GM12801 (cell line): Measurements from ENCODE around the gene SIGLEC6.

ENCODE experiments used
- TF ChIP-seq, protein P1 (sequence below): IDR thresholded peaks from one replicate; pipeline ENCODE4 v1.5.1; 2011; ENCODE audit warnings: control low read depth; ENCODE audit not compliant: insufficient read length; ENCODE audit errors: extremely low read depth

The SIGLEC6 gene

DNA sequence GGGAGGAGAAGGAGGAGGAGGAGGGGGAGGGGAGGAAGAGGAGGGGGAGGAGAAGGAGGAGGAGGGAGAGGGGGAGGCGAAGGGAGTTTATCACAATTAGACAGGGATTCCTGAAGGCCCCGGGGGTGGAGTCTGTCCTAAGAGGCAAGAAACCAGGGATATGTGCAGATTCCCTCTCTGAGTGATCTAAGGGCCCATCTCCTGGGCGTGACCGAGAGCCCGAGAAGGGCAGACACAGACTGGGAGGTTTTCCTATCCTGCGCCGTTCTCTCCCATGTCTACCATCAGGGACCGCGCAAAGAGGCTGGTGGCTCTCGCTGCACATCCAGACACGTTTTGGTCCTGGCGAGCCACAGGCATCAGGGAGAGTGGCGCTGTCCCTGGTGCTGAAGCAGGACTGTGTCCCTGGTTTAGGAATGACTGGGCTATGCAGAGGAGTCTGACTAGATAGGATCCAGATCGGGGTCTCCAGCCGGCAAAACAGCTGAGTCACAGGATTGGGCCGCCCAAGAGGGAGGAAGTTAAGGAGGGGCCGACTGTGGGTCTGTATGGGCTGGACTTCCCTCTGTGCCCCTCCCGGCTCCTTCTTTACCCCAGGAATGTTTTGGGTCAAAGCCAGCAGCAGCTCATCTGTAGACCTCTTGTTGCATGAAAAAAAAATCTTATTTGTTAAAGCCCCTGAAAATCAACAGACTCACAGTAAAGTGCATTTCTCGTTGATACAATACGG is 21.7 kb upstream of the SIGLEC6 start:
- TF ChIP-seq, protein P1, sequence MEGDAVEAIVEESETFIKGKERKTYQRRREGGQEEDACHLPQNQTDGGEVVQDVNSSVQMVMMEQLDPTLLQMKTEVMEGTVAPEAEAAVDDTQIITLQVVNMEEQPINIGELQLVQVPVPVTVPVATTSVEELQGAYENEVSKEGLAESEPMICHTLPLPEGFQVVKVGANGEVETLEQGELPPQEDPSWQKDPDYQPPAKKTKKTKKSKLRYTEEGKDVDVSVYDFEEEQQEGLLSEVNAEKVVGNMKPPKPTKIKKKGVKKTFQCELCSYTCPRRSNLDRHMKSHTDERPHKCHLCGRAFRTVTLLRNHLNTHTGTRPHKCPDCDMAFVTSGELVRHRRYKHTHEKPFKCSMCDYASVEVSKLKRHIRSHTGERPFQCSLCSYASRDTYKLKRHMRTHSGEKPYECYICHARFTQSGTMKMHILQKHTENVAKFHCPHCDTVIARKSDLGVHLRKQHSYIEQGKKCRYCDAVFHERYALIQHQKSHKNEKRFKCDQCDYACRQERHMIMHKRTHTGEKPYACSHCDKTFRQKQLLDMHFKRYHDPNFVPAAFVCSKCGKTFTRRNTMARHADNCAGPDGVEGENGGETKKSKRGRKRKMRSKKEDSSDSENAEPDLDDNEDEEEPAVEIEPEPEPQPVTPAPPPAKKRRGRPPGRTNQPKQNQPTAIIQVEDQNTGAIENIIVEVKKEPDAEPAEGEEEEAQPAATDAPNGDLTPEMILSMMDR: no peak

DNA sequence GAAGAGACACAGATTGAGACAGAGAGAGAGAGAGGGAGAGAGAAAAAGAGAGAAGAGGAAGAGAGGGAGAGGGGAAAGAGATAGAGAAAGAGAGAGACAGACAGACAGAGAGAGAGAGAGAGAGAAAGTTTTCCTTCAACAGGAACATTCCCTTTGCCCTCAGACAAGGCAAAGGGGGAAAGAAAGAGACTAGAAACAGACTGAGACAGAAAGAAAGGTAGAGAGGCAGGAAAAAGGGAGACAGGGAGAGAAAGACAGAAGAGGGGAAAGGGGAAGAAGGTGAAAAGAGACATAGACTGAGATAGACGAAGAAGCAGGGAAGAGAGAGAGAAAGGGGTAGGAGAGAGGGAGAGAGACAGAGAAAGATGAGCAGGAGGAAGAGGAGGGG is 21.1 kb upstream of the SIGLEC6 start:
- TF ChIP-seq, protein P1: no peak

DNA sequence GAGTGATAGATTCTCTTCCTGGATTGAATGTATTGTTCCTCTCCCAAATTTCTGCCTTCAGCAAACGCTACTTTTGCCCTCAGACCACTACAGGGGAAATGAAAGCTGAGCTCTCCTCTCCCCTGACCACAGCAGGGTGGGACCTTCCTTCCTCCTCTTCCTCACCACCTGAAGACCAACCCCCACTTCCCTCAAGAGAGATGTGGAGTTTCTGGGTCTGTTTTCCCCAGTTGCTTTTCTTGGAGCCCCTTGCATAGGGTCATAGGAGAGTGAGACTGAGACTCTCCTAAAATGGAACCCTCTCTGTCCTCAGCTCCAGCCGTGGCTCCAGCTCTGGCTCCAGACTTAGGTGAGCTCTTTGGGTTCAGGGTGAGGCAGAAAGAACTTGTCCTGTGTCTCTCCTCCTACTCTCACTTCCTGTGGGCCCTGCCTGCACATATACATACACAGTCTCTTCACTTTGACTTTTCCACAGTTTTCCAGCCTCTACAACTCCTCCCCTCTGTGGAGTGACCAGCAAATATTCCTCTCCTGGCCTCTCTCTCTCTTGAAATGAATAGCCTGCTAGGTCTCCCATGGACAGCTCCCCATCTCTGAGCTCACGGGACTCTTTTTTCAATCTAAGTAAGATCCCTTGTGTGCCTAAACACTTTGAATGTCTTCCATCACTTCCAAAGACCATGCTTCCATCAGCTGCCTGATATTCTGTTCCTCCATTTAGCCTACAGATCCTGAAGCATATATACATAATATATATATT is 20.4 kb upstream of the SIGLEC6 start:
- TF ChIP-seq, protein P1: no peak

DNA sequence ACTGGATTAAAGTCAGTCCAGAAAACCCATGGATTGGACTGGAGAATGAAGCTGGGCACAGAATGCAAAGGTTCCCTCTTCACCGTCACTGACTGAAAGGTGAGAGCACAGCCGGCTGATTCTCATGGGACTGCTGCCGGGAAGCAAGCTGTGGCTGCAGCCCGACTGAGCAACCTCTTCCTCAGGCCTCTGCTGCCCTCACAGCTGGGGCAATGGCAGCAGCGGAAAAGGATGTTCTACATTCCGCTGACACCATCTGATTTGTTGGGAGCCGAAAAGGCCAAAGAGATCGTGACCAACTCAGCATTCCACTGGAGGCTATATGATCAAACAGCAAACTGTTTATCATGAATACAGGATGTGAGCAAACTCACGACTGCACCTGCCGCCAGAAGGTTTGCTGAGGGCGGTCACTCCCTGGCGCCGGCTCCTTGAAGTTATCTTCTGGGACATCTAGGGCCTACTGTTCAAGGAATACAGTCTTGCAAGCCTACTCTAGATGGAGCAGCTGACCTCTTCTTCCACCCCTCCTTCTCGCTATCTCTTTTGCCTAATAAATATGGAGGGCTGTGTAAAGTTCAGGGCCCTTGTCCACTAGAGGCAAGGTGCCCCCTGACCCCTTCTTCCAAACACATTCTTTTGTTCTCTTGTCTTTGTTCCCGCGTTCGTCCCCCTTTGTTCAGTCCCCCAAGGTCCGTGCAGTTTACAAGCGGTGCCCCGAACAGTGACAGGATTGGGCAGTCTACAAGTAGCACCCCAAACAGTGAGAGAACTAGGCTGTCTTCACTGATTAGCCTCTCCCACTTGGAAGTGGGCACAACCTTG is 19.6 kb upstream of the SIGLEC6 start:
- TF ChIP-seq, protein P1: no peak

DNA sequence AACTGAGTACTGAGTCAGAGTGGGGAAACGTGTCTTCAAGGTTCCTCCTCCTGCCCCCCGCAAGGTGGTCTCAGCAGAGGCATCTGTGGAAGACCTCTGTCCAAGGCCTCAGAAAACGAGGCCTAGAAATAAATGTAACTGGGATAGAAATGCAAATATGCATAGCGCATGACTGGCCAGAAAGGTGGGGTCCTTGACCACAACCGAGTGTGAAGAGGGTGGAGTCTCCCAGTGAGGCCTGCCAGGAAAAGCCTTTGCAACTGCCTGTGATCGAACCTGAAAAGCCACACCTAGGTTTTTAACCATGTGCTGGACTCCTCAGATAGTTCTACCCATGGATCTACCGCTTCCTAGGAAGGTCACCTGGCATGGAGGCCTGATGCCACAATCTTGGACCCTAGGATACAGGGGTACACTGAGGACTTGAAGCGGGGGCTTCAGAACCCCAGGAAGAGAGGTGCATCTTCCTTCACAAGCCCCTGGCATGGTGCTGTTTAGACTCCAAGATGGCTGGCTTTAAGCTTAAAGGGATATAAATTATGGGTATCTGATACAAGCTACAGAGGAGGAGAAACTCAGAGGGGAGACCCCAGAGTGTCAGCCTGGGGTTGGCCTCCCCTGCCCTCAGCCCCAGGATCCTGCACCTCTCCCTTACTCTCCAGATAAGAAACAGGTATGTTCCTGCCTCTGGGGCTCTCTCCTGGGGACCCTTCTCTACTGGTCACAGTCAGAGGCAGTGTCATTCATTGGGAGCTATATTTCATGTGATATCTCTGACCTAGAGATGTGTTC is 18.3 kb upstream of the SIGLEC6 start:
- TF ChIP-seq, protein P1: no peak

DNA sequence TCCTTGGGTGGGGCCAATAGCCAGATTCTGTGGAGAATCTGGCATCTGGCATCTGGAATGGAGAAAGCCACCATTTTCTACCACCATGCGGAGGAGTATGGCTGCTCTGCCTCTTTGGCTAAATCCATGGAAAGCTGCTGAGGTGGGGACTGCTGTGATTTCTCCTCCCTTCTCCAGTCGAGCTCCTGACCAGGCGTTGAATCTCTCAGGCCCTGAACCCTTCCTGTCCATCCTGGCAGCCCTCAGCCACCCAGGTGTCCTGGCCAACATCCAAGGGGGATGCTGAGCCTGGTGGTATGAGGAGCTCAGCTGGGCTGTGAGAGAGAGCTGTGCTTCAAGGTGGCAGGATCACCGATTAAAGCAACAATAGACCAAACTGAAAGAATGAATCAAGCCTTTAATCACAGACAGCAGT is 17.4 kb upstream of the SIGLEC6 start:
- TF ChIP-seq, protein P1: no peak

DNA sequence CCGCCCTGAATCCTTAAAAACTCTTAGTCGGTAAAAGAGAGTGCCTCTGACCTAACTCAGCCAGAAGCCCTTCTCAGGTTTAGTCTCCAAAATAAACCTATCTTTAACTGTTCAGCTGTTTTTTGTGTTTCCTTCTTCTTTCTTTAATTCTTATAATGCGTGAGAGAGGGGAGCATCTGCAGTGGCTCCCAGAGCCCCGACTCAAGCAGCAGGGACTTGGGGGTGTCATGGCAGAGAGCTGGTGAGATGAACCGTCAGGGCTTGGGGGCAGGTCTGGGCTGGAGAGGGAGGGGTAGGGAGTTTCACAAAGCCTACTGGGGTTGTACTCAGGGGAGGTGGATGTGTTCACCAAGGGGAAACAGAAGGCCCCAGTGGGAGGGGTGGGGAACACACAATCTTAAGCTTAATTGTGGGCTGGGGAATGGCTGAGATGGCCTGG is 16.8 kb upstream of the SIGLEC6 start:
- TF ChIP-seq, protein P1: no peak
